Measurements from ENCODE around the gene SH3BGRL. TPM values are rescaled to one million over a fixed set of nuclear protein-coding genes. Genes with fewer than 3 reads are reported as not detected.

The SH3BGRL gene
- total and polyA plus RNA-seq, 2 of the 13 experiments (the other 11 are each of a cell fraction or from before 2014, with no cell fraction given) = 8.9 to 11.4 TPM

GRCh38 chrX:81208916-81209315 lies 7.0 kb downstream of the SH3BGRL start:
- BruUV-seq (replicated peaks) = no TSS peak
- Histone ChIP-seq H3K9me3 (ENCODE audit: low read length) (no peaks in the 10 kb centered on the region), H3K4me1 (ENCODE audit: insufficient read depth, low read length) (no peaks in the 10 kb centered on the region), H3K27ac (ENCODE audit: extremely low read length, insufficient read depth, low read length) (no peak overlapping the region), H3K4me3 (replicated peaks in 1 of 3; ENCODE audit: insufficient read depth in 1 of 3, low read depth in 2 of 3, low read length in 3 of 3) (no peak overlapping the region), H3K9ac (ENCODE audit: insufficient read depth, low read depth, low read length) (no peak overlapping the region), H3K79me2 (ENCODE audit: insufficient read depth, low read length) (no peaks in the 10 kb centered on the region), H3K27me3 (ENCODE audit: control insufficient read depth in 1 of 2, insufficient read depth in 2 of 2, low read length in 2 of 2) (no peaks in the 10 kb centered on the region), H2AFZ (ENCODE audit: low read length) (no peak overlapping the region), H4K20me1 (ENCODE audit: insufficient read depth, low read length) (no peaks in the 10 kb centered on the region), H3K36me3 (replicated peaks in 1 of 2; ENCODE audit: control insufficient read depth in 1 of 2, insufficient read depth in 2 of 2, low read length in 2 of 2) (no peaks in the 10 kb centered on the region), H3K4me2 (ENCODE audit: low read depth, low read length) (no peak overlapping the region)
- intact Hi-C loops (cut with micrococcal nuclease; ENCODE audit: unreplicated experiment) (loop anchor here (10.0 kb wide), 1 partner anchor 394 kb away; no protein-coding TSS in a partner anchor), in situ Hi-C loops (cut with HindIII; ENCODE audit: extremely low pct_ligation_motif_present, low pct_unique_long_range_greater_than_20kb) (no loop called here)
- POLR2A ChIA-PET = no interaction called here
- FAIRE-seq = no peak
- DNase-seq (ENCODE audit: low spot score) = no peak
- CTCF ChIA-PET (ENCODE audit: low intra/inter-chr PET ratio, low total read pairs) = no interaction called here
- 86% methylated on average over 6 of the region's 8 CpGs for WGBS (ENCODE audit: low lambda C conversion rate)
- TF ChIP-seq ZNF274 (CRISPR knock-in tag; IDR thresholded peaks at IDR 0.05) (no peak), DPF2 (CRISPR knock-in tag; IDR thresholded peaks at IDR 0.05; ENCODE audit: borderline replicate concordance, low read depth) (no peak), PRDM4 (CRISPR knock-in tag; IDR thresholded peaks at IDR 0.05; ENCODE audit: borderline replicate concordance) (no peak), SIN3A (IDR thresholded peaks at IDR 0.05; ENCODE audit: borderline replicate concordance, low read depth, low read length) (no peak), STAT6 (CRISPR knock-in tag; IDR thresholded peaks at IDR 0.05; ENCODE audit: borderline replicate concordance) (no peak), ZNF569 (CRISPR knock-in tag; IDR thresholded peaks at IDR 0.05; ENCODE audit: borderline replicate concordance) (no peak), RCOR2 (CRISPR knock-in tag; IDR thresholded peaks at IDR 0.05) (no peak), ZNF33B (CRISPR knock-in tag; IDR thresholded peaks at IDR 0.05) (no peak), NR2F2 (IDR thresholded peaks at IDR 0.05; ENCODE audit: borderline replicate concordance, low read depth) (no peak), BATF2 (CRISPR knock-in tag; IDR thresholded peaks at IDR 0.05) (no peak), FLYWCH1 (CRISPR knock-in tag; IDR thresholded peaks at IDR 0.05) (no peak), SMC3 (IDR thresholded peaks at IDR 0.05; ENCODE audit: low read length) (no peak), PRPF4 (IDR thresholded peaks at IDR 0.05; ENCODE audit: low read depth, low read length, poor library complexity, severe bottlenecking) (no peak)
- no peak for ATAC-seq

Data from HepG2 (cell line).